HG03066 (cell line): ENCODE data around the gene PRKAG2.
"Not testable (repeated sequence)": the region's sequence is repeated elsewhere in the genome, so short reads cannot be mapped to it uniquely, and the experiment has no call there.

Experiments
- ATAC-seq: cut with Tn5 transposase; IDR thresholded peaks from one replicate; pipeline ENCODE4 v1.9.1; 2021; ENCODE audit warnings: low read depth; ENCODE audit not compliant: unreplicated experiment

Gene PRKAG2

DNA sequence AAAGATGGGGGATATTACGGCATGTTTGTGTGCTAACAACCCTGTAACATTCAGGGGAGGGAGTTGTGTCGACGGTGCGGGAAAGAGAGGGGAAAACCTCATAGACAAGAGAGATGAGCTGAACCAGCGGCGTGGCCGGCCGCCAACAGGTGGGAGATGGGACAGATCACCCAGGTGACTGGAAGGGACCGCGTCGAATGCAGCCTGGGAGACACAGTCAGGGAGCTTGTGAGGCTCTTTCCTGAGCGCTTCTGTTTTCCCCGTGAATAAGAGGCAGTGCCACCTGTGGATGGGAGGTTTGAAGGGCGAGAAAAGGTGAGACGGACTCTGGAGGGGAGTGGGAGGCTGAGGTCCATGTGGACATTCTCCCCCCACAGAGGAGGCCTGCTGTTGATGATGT lies 9.9 kb upstream of the PRKAG2 start:
- ATAC-seq, result no peak

DNA sequence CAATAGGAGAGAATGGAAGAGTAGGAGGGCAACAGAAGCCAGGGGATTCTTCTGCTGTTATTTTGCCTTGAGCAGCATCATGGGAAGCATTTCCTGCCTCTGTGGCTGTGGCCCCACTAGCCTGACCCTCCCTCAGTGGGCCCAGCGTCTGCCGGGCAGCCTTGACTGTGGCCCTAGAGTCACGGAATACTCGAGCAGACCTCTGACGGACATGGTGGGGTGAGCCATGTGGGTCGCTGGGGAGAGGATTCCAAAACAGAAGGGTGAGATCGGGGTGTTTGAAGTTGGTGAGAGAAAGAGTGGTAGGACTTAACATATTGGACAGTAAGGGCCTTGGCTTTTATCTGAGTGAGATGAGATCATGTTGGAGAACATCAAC lies 8.3 kb upstream of the PRKAG2 start:
- no peak for ATAC-seq

DNA sequence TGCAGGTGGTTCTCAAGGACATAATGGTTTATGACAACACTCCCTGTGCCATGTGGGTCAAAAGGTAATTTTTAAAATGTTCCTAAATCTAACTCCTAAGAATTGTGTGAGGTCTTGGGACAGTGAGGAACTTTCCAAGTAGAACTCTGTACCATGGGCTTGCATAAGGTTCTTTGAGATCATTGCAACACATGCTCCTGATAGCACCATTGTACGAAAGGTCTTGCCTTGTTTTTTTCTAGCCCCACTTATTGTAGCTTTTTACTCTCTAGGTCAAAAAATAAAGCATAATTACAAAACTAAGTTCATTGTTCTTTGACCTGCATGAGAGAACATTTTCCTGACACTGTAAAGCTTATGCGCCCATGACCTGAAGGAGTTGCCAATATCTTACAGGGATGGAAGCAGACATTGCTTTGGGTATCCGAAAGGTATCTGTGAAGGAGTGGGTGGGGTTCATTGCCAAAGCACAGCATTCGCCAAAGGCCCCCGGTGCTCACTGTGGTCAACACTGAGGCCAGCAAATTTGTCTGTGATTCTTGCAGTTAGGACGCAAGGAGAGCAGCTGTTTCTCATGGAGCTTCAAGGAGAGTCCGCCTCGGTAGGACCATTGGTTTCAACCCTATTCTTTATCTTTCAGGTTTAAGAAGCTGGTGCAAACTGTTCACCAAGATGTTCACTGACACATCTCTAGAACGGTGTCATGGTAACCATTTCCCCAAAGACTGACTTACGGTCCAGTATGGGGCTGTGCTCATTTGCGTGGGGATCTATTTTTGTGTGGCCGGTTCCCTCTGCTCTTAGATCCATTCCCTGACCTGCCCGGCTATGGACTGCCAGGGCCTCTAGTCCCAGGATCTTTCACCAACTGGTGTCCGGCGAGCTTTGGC lies 7.6 kb upstream of the PRKAG2 start:
- no peak for ATAC-seq

DNA sequence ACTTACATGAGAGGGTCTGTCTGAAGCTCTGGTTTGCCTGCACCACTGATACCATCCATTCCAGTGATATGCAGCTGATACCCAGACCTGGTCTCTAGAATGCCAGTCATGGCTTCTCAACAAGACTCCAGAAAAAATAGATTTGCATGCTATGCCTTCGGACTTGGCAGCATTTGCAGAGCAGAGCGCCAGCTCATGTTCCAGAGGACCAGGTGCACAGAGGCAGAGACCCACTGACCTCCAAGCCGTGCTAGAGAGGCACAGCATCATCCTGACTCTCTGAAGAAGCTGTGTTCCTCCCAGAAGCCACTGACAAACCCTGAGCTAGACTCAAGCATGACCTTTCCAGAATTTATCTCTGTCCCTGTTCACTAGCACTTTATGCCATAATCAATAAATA lies 6.9 kb upstream of the PRKAG2 start:
- ATAC-seq, result no peak

DNA sequence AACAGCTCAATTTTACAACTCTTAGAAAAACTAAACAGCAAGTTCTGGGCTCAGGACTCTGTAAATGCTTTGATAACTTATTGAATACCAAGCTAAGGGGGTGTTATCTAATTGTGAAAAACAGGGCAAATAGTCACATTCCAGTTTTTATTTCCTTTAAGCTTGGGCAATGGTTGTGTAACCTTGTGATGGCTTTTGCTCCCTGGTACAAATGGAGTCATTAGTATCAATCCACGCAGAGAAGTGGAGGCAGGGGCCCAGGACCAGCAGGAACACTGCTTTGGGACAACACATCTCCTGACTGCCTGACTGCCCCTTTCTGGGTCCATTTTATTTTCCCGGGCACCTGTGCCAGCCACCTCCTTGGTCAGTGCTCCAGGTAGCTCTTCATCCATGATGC lies 5.8 kb upstream of the PRKAG2 start:
- ATAC-seq, result no peak

DNA sequence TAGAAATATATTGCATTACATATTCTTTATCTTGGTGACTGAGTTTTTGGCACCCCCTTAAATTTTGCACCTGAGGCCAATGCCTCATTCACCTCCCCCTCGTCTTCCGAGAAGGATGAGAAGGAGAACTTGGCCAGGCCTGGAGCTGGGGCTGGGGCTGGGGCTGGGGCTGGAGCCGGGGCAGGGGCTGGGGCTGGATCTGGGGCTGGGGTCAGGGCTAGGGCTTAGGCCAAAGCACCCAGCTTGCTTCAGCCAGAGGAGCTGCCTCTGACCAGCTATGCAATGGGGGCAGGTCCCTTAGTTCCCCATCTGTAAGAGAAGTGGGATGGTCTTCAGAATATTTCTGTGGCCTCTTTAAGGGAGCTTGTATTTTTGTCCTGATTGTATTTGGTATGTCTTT lies 3.8 kb upstream of the PRKAG2 start:
- no peak for ATAC-seq

DNA sequence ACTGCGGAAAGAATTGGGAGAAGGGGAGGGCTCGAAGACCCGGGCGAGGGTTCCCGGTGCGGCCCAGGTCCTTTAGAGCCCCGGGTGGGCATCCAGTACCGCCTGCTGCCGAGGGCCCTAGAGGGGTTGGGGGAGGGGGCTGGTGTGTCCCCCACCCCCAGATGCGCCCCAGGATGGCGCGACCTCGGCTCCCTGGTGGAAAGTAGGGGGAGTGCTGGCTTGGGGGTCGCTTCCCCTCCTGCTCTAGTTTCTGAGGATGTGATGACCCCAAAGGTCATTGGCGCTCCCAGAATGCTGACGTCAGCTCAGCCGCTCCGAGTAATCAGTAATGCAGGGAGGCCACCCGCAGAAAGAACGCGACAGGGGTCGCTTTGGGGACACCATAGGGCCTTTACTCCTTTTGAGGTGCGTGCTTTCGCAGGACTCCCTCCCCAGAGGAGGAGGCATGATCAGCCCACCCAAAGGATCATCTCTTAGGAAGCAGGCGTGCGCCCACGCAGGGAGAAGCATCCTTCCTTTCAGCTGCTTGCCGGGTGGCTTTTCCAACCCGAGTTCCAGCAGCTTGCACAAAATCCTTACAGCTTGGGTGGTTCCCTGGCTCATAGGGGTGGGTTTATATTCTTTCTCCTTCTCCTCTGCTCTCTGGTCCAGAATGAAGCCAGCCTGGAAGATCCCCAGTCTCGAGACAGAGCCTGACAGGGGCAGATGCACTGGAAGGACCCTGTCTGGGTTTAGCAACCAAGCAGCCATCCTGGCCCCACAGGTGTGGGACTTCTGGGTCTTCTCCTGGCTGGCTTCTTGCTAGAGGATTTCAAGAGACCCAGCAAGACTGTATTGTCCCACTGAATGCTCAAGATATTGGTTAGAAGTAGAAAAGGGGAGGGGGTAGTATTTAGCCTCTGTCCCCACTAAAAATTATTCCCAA lies 1.3 kb upstream of the PRKAG2 start:
- no peak for ATAC-seq

DNA sequence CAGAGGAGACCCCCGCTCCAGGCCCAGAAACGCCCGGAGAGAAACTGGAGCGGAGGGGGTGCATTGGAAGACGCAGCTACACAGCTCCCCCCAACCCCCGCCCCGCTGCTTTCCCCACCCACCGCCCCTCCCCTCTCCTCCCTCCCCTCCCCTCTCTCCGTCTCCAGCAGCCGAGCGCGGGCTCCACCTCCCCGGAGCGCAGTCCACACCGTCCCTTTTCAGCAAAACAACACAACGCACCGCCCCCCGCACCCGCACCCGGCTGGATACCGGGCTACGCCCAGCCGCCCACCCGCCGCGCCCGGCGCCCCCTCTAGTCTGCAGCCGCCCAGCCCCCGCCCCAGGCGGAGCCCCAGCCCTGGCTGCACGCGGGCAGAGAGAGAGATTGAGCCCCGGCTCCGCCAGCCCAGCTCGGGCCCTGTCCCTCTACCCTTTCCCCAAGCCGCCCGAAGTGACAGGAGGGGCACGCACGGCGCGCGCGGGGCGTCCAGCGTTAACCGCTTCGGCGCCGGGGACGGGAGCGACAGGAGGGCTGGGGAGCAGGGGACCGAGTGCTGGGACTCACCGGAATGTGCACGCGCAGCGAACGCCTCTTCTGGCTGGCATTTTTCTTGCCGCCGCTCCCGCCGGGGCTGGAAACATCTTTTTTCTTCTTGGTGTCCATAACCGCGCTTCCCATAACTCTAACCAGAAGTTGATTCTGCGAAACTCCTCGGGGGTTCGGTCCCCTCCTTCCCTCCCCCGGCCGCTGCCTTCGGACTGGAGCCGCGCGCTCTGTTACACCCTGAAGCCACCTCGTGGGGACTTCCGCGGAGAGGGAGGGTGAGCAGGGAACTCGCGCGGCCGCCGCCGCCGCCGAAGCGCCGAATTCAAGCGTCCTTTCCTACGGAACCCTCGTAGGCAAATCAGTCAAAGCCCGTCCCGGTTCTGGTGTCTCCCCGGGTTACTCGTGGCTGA lies 695 bp downstream of the PRKAG2 start:
- peak; percentile 32 for ATAC-seq

DNA sequence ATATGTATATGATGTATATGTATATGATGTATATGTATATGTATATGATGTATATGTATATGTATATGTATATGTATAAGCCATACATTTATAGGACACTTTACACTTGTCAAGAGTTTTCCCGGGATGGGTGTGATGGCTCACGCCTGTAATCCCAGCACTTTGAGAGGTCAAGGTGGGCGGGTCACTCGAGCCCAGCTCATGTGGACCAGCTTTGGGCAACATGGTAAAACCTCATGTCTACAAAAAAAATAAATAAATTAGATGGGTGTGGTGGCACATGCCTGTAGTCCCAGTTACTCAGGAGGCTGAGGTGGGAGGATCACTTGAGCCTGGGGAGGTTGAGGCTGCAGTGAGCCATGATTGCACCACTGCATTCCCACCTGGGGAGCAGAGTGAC lies 2.4 kb downstream of the PRKAG2 start:
- ATAC-seq, result not testable (repeated sequence)

DNA sequence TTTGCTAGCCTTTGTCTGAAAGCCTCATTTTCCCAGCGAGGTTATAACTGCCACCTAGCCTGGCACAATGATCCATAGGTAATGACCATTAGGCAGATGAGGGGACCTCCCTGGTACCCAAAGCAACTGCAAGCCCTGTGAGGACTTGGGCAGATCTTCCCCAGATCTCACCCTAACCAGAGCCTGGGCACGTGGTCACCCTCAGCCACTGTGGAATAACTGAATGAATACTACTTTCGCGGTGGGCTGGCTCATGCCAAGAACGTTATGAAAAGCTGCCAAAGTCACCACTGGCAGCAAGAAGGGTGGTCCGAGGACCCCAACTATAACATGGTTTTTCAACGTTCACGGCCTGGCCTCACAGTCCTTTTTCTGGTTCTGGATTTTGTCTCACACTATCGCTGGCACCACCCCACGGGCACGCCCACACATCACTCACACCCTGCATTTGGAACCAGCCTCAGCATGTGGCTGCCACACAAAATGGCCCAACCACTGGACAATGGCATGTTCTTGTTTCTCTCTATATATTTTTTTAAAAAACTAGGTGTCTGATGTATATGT lies 3.4 kb downstream of the PRKAG2 start:
- ATAC-seq, result no peak

DNA sequence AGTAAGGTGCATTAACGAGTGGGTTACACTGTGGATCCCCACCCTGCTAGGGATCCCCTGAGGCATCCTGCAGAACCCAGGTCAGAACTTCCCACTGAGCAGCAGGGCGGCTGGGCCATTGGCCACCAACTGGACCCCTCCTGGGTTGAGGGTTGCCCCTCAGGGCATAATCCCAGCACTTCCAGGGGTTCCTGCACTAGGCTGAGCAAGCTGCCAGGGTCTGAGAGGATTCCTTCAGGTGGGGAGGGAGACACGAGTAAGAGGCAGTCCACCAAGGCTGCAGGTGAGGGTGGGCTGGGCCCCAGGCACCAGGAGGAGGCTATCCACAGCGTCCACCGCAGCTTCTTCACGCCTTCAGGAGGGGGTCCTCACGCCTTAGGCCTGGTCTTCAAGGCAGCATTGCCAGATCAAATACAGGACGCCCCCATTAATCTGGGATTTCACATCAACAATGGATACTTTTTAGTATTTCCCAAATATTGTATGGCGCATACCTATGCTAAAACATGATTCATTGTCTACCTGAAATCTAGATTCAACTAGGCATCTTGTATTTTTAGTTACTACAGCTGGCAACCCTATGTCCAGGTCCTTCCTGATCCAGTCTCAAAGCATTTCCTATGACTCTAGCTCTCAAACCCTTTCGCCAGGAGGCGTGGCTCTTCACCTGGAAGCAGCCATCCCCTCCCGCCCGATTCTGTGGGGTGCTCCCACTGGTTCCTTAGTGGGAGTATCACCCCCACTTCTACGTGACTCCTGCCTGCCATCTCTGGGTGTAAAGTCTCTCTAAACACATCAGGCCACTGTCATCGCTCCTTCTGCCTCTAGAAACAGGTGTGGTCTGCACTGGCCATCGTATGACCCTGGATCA lies 4.1 kb downstream of the PRKAG2 start:
- ATAC-seq, result no peak

DNA sequence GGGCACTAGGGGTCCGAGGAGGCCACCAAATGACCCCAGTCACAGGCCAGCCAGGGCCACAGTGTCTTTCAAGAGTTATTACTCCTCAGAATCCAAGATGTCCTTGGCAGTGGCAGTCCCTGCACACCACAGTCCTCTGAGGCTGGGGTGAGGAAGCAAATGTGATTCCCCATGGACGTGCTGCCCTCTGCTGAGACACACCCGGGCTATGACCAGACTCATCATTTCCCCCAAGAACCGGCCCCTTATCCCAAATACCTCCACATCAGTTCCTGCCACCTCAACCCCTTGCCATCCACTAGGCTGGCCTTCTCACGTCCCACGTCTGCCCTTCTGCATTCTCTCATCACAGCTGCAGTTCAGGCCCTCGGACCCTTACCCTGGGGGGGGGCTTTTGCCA lies 5.0 kb downstream of the PRKAG2 start:
- ATAC-seq, result no peak

DNA sequence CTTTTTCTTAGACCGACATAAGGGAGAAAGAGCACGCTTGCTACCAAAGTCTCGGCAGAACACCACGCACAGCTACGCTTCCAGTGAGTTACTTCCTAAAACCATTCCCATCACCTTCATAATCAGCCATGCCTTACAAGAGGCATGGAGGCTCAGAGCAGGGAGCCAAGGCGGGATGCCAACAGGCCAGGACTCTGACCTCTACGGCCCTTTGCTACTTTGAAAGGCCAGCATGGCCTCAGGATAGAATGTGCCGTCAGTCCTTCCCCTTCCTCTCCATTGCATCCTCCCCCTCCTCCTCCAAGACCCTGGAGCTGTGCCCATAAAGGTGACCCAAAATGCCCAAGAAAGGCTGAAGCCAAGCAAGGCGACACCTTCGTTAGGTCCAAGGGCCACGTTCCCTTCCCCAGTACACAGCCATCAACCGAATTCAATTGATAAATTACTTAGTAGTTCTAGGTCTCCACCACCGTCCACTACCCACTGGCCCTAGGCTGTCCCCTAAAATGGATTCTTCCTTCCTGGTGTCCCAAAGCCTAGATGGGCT lies 5.7 kb downstream of the PRKAG2 start:
- ATAC-seq, result no peak

DNA sequence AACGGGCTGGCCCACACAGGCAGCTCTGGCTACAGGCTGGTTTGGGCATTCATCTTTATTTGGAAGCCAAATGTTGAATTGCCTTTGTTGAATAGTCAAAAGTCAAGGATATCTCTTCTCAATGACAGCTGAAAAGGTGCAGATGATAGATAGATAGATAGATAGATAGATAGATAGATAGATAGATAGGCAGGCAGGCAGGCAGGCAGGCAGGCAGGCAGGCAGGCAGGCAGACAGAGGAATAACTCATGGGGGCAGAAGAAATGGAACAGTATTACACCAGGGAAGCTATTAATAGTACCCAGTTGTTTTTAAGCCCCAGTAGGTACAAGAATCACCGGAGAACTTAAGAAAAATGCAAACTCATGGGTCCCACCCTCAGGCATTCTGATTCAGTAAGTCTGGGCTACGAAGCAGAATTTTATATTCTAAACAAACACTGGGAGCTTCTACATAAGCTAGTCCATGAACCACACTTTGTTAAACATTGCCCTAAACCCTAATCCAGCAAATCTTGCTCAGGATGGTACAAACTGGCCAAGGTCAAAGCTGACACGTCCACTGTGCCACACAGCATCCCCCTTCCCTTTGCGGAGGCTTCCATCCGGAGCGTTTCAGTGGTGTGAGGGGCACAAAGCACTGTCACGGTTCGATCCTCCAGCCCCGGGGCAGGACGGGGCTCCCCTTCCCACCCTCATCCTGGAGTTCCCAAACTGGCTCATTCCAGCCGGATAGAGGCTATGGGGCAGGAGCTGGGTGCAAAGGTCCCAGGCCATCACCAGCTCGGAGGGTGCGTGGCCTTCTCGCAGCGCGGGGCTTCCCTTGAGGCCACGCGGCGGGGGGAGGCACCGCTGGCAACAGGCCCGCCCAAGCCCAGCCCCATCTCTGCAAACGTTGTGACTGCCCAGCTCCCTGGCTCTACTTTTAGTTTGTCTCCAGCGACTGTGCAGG lies 6.7 kb downstream of the PRKAG2 start:
- ATAC-seq, result no peak

DNA sequence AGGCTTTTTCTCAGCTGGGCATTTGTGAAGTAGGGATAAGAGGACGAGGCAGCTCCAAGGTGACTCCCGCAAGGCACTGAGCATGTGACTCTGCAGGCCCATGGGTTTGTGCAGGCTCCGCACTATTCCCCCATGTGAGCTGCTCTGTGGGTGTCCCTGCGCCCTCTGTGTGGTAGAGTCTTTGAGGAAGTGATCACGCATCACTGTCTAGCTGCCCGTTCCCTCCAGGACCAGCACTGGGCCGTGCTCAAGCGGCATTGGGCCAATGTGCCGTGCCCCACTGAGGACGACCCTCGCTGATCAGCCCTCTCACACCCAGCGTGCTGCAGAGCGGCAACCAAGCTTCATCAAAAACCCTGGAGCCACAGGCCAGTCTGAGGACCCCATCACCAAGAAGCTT lies 7.5 kb downstream of the PRKAG2 start:
- no peak for ATAC-seq

DNA sequence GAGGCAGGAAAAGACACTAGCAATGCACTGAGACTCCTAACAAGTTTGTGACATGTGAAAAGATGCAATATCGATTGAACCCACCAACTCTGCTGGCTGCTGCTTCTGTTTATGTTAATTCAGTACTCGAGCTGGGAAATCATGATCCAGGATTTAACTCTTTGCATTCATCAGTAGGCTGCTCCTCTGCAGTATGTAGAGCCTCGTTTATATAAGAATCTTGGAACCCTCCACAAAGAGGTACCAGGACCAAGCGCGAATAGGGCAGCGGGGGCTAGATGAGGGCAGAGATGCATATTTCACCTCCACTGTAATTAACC lies 7.8 kb downstream of the PRKAG2 start:
- no peak for ATAC-seq

DNA sequence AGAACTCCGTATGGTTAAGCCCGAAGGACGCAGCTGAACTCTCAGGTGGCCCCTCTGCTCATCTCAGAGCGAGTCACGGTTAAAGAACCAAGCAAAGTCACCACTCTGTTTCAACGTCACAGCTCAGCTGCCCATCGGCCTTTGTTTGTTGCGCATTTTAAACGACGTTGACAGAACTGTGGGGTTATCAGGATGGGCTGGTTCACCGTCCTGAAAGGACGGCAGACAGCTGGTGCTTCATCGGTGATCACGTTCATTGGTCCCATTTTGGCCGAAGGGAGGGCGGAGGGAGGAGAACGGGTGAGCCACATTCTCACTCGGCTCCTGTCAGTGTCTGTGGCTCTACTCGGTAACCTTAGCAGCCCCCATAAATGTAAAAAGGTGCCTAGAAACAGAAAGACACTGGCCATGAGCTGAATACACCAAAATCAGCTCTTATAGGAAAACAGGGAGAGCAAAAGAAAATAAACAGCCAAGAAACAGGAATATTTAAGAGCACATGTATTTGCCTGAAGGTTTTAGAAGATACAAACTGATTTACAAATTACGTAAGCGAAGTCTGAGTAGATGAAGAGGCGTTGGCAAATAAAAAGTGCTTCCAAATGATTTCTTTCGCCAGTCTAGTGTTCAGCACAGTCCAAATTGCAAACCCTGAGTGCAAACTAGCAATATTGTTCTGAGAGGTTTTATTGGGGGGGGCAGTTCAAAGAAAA lies 8.4 kb downstream of the PRKAG2 start:
- ATAC-seq, result no peak
